Measurements from ENCODE around the gene TXNRD3. TPM values are rescaled to one million over a fixed set of nuclear protein-coding genes. Genes with fewer than 3 reads are reported as not detected.

Gene TXNRD3
- total RNA-seq, 1 experiment from 2014 or later: 8.1 TPM

DNA sequence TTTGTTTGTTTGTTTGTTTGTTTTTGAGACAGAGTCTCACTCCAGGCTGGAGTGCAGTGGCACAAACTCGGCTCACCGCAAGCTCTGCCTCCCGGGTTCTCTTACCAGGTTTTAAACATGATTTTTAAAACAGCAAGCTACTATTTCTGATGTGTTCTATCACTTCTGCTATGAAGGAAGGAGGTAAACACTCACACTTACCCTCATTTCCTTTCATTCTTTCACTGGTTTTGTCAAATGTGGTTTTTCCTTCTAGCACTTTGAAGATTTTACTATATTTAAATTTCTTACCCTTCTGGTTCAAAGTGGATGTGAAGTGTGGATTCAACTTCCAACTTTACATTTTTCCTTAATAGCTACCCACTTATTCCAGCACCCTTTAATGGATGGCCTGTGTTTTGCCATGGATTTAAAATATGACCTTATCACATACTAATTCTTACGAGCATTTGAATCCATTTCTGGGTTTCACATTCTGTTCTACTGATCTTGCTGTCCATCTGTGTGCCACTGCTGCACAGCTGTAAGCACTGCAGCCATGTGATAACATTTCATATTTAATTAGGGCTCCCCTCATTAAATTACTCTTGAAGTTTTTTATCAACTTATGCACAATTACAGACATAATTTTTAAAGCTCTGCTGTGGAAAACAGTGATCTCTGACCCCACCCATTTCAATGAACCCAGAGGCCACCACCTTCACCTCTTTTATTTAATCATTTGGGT lies 42.3 kb downstream of the TXNRD3 start:
- H3K9ac ChIP-seq (ENCODE audit: extremely low read depth, insufficient read length, low read length): no peak overlapping the region
- Mint-ChIP-seq H3K36me3 (ENCODE audit: insufficient read depth in 1 of 3, low read depth in 3 of 3) (peaks cover 0 to 3% (median 2%) of the 10 kb centered on the region in 3 experiments; a peak in 3 of 7 replicates), H3K27me3 (ENCODE audit: low read depth) (no peaks in the 10 kb centered on the region), H3K27ac (no peak overlapping the region), H3K9me3 (no peaks in the 10 kb centered on the region), H3K4me1 (no peaks in the 10 kb centered on the region), H3K4me3 (no peak overlapping the region)
- H3K27ac ChIP-seq (ENCODE audit: insufficient read length, low read depth, low read length): no peak overlapping the region
- H3K4me2 ChIP-seq (ENCODE audit: insufficient read depth, insufficient read length, low read length): no peak overlapping the region
- no peaks in the 10 kb centered on the region for H3K9me3 ChIP-seq (ENCODE audit: control insufficient read depth, low read depth, low read length)
- H4K20me1 ChIP-seq (ENCODE audit: control insufficient read depth, insufficient read depth, insufficient read length): no peaks in the 10 kb centered on the region
- H4K8ac ChIP-seq (replicated peaks; ENCODE audit: insufficient read length, low read depth, low read length): no peak overlapping the region
- H4K91ac ChIP-seq (ENCODE audit: insufficient read length, low read depth, low read length): no peak overlapping the region
- WGBS (ENCODE audit: extremely low coverage, insufficient read length, low lambda C conversion rate): no CpG with 5 or more reads among the region's 4 CpGs
- H2BK20ac ChIP-seq (ENCODE audit: low read depth, low read length, poor library complexity, severe bottlenecking): no peak overlapping the region
- no peak overlapping the region for H2BK5ac ChIP-seq (ENCODE audit: insufficient read length, low read length)
- no peak overlapping the region for H3K14ac ChIP-seq (ENCODE audit: insufficient read depth, low read length)
- no peak overlapping the region for H2AFZ ChIP-seq (ENCODE audit: low read length)
- no peak overlapping the region for H3K56ac ChIP-seq (ENCODE audit: insufficient read length, low read depth, low read length)
- no peak overlapping the region for H3K4ac ChIP-seq (ENCODE audit: low read depth, low read length)
- H2AK5ac ChIP-seq (ENCODE audit: insufficient read length, low read length): no peak overlapping the region
- H4K5ac ChIP-seq (ENCODE audit: insufficient read length, low read depth, low read length): no peak overlapping the region
- H3K4me1 ChIP-seq (ENCODE audit: insufficient read depth, low read length): no peaks in the 10 kb centered on the region
- H3K27me3 ChIP-seq (ENCODE audit: insufficient read depth, low read length): no peaks in the 10 kb centered on the region
- no peak overlapping the region for H2BK12ac ChIP-seq (ENCODE audit: insufficient read length, low read depth, low read length)
- H3K18ac ChIP-seq (ENCODE audit: insufficient read length, low read depth, low read length): no peak overlapping the region
- H2BK15ac ChIP-seq (ENCODE audit: low read depth, low read length): no peak overlapping the region
- H2BK120ac ChIP-seq (ENCODE audit: low read depth, low read length, poor library complexity, severe bottlenecking): no peak overlapping the region
- no peaks in the 10 kb centered on the region for H3K79me2 ChIP-seq (ENCODE audit: insufficient read depth, low read length)
- no peaks in the 10 kb centered on the region for H3K79me1 ChIP-seq (ENCODE audit: insufficient read depth, low read depth, low read length, poor library complexity, severe bottlenecking)
- H3K23ac ChIP-seq (ENCODE audit: insufficient read length, low read depth, low read length): no peak overlapping the region
- DNase-seq: no peak
- H3K23me2 ChIP-seq (ENCODE audit: insufficient read length, low read depth, low read length, poor library complexity, severe bottlenecking): no peaks in the 10 kb centered on the region
- TF ChIP-seq, protein P1, sequence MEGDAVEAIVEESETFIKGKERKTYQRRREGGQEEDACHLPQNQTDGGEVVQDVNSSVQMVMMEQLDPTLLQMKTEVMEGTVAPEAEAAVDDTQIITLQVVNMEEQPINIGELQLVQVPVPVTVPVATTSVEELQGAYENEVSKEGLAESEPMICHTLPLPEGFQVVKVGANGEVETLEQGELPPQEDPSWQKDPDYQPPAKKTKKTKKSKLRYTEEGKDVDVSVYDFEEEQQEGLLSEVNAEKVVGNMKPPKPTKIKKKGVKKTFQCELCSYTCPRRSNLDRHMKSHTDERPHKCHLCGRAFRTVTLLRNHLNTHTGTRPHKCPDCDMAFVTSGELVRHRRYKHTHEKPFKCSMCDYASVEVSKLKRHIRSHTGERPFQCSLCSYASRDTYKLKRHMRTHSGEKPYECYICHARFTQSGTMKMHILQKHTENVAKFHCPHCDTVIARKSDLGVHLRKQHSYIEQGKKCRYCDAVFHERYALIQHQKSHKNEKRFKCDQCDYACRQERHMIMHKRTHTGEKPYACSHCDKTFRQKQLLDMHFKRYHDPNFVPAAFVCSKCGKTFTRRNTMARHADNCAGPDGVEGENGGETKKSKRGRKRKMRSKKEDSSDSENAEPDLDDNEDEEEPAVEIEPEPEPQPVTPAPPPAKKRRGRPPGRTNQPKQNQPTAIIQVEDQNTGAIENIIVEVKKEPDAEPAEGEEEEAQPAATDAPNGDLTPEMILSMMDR (conservative IDR thresholded peaks at IDR 0.05): no peak
- no peak overlapping the region for H3T11ph ChIP-seq (ENCODE audit: low read length)

Measured in H9 (cell line).